GM19099 (cell line): ENCODE data around the gene PPAN.

Experiments
- POLR2A ChIP-seq: IDR thresholded peaks from 3 replicates; pipeline ENCODE4 v1.6.1; 2011; ENCODE audit warnings: low read depth; ENCODE audit not compliant: insufficient read length; ENCODE audit errors: extremely low read depth

Gene PPAN

GRCh38 chr19:10137751-10138682 is 31.9 kb downstream of the PPAN start:
- no peak for TF ChIP-seq POLR2A

- no peak for TF ChIP-seq POLR2A
Observed at GRCh38 chr19:10138879-10139795, 33.0 kb downstream of the PPAN start.

GRCh38 chr19:10139952-10140351 is 33.8 kb downstream of the PPAN start:
- no peak for TF ChIP-seq POLR2A

GRCh38 chr19:10141479-10141878 is 35.3 kb downstream of the PPAN start:
- TF ChIP-seq POLR2A = no peak

- TF ChIP-seq POLR2A = no peak
Observed at GRCh38 chr19:10141973-10142372, 35.8 kb downstream of the PPAN start.

GRCh38 chr19:10142701-10143375 is 36.7 kb downstream of the PPAN start:
- no peak for TF ChIP-seq POLR2A

- no peak for TF ChIP-seq POLR2A
Observed at GRCh38 chr19:10143681-10144080, 37.5 kb downstream of the PPAN start.

- no peak for TF ChIP-seq POLR2A
Observed at GRCh38 chr19:10144361-10144760, 38.2 kb downstream of the PPAN start.

- TF ChIP-seq POLR2A = no peak
Observed at GRCh38 chr19:10145031-10145430, 38.9 kb downstream of the PPAN start.

- no peak for TF ChIP-seq POLR2A
Observed at GRCh38 chr19:10146142-10146541, 40.0 kb downstream of the PPAN start.

- TF ChIP-seq POLR2A = no peak
Observed at GRCh38 chr19:10149427-10149826, 43.3 kb downstream of the PPAN start.

GRCh38 chr19:10151521-10151920 is 45.4 kb downstream of the PPAN start:
- TF ChIP-seq POLR2A = no peak

- TF ChIP-seq POLR2A = no peak
Observed at GRCh38 chr19:10152100-10152499, 45.9 kb downstream of the PPAN start.

- no peak for TF ChIP-seq POLR2A
Observed at GRCh38 chr19:10155839-10156238, 49.7 kb downstream of the PPAN start.

- TF ChIP-seq POLR2A = no peak
Observed at GRCh38 chr19:10158071-10158470, 51.9 kb downstream of the PPAN start.
